ENCODE results near the gene PDE12.

GRCh38 chr3:57594144-57594543 is 38.1 kb downstream of the PDE12 start:
- TF ChIP-seq CTCF (IDR thresholded peaks at IDR 0.05) (no peak), EP300 (IDR thresholded peaks at IDR 0.05) (no peak), POLR2A (IDR thresholded peaks at IDR 0.05) (no peak), POLR2AphosphoS5 (IDR thresholded peaks at IDR 0.05) (no peak)
